HG03460 (cell line): ENCODE data around the gene TP53TG5.
A peak's percentile ranks its signal among the peaks of the same experiment; 100 is the strongest.

ENCODE experiments used
- ATAC-seq: cut with Tn5 transposase; IDR thresholded peaks from one replicate; pipeline ENCODE4 v1.9.1; 2021; ENCODE audit not compliant: unreplicated experiment

Gene TP53TG5

GRCh38 chr20:45378191-45378590, at the start of gene TP53TG5:
Gene TP53TG5 (minus strand): TSS chr20:45378325. CDS start chr20:45378236, 89 bp downstream.
- no peak for ATAC-seq

GRCh38 chr20:45427236-45428149, 49.4 kb upstream of the TP53TG5 start:
- no peak for ATAC-seq

GRCh38 chr20:45426320-45427016, 48.3 kb upstream of the TP53TG5 start:
- no peak for ATAC-seq

GRCh38 chr20:45425561-45425960, 47.4 kb upstream of the TP53TG5 start:
- ATAC-seq: no peak

- no peak for ATAC-seq
Observed at GRCh38 chr20:45423700-45424099, 45.6 kb upstream of the TP53TG5 start.

GRCh38 chr20:45420125-45420524, 42.0 kb upstream of the TP53TG5 start:
- no peak for ATAC-seq

- peak; percentile 59 for ATAC-seq
Observed at GRCh38 chr20:45419188-45420091, 41.3 kb upstream of the TP53TG5 start.

- ATAC-seq: no peak
Observed at GRCh38 chr20:45416917-45417316, 38.8 kb upstream of the TP53TG5 start.

GRCh38 chr20:45415822-45416637, 37.9 kb upstream of the TP53TG5 start, which contains the start of gene PIGT:
Gene PIGT (plus strand): TSS chr20:45416141. CDS start chr20:45416157, 16 bp downstream.
- ATAC-seq: peak; percentile 82

- ATAC-seq: no peak
Observed at GRCh38 chr20:45413479-45413878, 35.4 kb upstream of the TP53TG5 start.

- no peak for ATAC-seq
Observed at GRCh38 chr20:45412653-45413052, 34.5 kb upstream of the TP53TG5 start.

GRCh38 chr20:45410887-45411286, 32.8 kb upstream of the TP53TG5 start:
- ATAC-seq: no peak

- ATAC-seq: no peak
Observed at GRCh38 chr20:45409521-45410272, 31.6 kb upstream of the TP53TG5 start.

- no peak for ATAC-seq
Observed at GRCh38 chr20:45408646-45409213, 30.6 kb upstream of the TP53TG5 start.

- no peak for ATAC-seq
Observed at GRCh38 chr20:45407783-45408645, 29.9 kb upstream of the TP53TG5 start, which contains the start of gene DBNDD2. Gene DBNDD2 (plus strand): TSS chr20:45408289. CDS start chr20:45408468, 179 bp downstream.

- no peak for ATAC-seq
Observed at GRCh38 chr20:45407067-45407745, 29.1 kb upstream of the TP53TG5 start.
